Activated T-cell treated with anti-CD3 and anti-CD28 coated beads for 24 hours (primary cell): ENCODE data around the gene NRXN3.

ENCODE experiments used
- DNase-seq: peaks from one replicate; pipeline ENCODE4 v3.0.0-alpha.2; 2020; ENCODE audit warnings: low read depth

The NRXN3 gene

DNA sequence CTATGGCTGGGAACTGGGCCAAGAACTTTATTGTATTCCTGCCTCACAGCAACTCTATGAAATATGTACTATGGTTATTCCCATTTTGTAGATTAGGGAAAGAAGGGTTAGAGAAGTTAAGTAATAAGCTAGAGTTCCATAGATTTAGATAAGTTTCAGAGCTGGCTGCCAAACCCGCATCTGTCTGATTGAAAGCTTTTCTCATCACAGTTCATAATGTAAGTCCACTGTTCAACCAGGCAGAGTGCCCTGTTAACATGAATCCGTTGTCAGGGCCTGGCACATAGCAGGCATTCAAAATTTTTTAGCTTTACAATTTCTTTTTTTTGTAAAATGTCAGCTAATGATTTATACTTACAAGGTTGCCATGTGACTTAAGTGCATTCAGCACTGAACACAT, 467.3 kb downstream of the NRXN3 start:
- DNase-seq = no peak

DNA sequence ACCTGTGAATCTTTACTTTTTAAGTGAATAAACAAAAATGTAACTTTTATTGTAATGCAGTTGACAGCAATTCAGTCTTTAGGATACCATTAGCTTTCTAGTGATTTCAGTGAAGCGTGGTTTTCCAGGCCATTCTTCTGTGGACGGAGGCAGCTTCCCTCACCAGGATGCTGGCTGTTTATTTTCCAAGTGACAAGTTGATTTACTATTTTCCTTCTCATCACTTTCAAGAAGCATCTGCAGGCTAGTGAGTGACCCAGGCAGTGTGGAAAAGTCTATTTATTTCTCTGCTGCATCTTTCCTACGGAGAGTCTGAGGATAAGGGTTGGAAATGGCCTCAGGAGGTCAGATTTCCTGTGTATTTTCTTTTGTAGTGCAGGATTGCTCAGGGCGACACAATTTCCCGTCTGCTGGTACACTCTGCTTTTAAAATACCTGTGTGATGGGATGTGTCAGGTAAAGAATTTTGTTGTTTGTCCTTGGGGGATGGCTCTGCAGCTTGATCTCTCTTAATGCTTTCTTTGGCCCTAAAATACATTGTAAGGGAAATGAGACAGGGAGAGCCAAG, 467.8 kb downstream of the NRXN3 start:
- DNase-seq = no peak

DNA sequence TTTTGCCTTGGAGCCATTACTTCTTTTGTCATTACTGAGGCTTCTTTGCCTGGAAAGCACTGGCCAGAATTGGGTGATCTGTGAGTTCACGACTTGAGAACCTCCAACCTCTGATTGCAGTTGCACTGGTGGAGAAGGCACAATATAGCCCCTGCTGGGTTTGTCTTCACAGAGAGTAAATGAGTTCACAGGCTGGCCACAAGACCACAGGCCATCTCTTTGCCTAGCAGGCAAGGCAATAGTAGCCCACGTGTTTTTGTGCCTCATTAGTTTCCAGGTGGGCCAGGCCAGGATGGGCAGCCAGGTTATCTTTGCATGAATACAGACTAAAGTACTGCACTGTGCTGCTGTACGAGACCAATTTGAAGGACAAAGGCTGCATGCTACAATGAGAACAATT, 468.8 kb downstream of the NRXN3 start:
- DNase-seq = no peak

DNA sequence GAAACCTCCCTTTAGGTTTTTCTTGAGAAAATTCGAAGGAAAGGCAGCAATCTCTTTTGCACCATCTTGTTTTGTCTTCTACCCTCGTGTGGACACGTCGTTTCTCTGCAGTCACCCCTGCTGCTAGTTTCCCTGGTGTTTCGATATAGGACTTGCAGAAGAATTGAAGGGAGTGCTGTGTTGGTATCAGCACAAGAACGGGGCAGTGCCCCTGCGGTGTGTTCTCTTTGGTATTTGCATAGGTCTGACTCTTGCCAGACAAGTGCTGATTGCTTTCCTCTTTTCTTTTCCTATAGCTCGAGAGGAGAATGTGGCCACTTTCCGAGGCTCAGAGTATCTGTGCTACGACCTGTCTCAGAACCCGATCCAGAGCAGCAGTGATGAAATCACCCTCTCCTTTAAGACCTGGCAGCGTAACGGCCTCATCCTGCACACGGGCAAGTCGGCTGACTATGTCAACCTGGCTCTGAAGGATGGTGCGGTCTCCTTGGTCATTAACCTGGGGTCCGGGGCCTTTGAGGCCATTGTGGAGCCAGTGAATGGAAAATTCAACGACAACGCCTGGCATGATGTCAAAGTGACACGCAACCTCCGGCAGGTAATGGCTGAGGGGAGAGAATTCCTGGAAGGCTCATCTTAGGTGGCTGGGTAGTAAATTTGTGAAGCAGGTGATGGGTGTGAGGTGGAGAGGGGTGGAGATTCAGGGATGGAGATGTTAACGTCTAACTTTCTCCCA, 474.8 kb downstream of the NRXN3 start:
- DNase-seq = no peak

DNA sequence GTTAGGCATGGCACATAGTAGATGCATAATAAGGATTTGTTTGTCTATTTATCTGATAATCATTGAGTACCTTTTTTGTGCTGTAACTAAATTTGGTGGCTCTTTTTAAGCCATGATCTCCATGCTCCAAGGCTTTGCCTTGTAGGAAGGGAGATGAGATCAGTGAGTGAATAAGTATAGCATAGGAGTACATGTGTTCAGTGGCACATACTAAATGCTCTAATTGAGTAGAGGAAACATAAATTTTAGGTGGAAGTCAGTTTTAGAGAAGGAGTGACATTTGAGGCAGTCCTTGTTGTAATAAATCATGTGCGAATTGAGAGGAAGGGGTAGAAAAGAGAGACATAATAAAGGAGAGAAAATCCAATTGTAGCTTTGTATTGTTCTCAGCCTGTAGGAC, 482.6 kb downstream of the NRXN3 start:
- no peak for DNase-seq

DNA sequence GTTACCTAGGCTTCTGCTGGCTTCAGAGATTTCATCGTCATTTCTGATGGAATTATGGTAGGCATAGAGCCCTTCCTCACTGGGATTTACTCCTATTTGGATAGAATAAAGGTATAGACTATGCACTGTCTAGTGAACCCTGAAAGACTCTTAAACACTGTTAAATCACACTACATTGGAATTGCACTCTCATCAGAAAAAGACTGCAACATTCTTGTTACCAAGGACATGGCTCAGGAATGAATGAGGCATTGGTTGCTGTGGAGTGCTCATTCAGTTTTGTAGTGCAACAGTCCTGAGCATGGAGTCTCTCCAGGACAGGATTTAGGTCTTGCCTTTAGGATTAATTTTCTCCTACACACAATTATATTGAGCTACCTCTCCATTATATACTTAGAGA, 483.0 kb downstream of the NRXN3 start:
- DNase-seq = no peak

DNA sequence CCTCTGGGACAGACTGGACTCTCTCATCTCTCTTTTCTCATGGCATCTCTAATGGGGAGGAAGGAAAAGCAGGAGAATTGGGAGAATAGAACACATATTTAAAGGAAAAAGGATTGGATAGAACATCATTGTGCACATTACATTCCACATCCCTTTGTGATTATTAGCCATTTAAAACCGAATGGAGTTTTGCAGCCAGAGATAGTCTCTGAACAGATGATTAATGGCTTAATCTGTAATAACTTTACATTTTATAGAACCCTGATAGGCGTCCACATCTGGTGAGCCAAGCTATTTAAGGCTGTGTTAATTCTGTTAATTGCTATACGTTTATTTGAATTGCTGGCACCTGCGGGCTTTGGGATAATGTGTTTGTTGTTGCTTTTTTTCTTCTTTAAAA, 487.3 kb downstream of the NRXN3 start:
- DNase-seq = no peak

DNA sequence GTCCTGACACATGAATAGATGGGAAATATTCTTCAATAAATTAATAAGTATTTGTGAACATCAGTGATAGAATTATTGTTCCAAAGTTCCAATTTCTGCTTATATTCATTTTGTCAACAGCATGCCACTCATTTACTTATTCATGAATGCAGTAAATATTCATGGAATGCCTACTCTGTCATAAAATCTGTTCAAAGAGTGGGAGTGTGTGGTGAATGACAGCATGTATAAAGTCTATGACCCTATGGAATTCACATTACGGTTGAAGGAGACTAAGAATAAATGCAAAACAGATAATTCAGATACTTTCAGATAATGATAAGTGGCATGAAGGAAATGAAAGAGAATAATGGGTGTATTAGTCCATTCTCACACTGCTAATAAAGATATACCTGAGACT, 494.7 kb downstream of the NRXN3 start:
- no peak for DNase-seq

DNA sequence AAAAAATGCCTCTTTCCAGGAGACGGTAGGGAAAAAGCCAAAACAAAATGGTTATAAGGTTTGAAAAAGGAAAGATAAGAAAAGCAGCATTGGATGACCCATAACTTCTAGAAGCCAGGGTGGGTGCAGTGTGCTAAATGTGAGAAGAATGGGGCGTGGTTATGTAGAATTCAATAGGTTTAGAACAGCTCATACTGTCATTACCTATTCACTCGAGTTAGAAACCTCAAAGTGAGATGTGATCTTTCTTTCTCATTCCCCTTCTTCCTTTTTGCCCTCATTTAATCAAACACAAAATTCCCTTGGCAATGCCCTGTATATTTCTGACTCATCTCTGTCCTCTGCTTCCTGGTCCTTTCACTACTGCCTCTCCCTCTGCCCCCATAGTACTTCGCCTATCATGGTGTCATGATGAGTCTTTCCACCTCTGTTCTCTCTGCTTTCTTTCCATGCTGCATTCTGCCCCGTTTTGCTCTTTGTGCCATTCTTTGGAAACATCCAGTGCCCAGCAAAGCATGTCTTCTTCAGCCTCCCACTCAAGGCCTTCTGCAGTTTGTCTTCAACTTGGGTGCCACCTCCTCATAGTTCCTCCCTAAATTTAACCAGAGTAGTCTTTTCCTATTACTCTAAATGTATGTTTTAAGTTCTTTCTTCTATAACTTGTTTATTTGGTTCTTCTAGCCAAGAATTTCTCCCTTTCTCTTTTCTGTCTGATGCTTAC, 496.3 kb downstream of the NRXN3 start:
- DNase-seq = no peak

DNA sequence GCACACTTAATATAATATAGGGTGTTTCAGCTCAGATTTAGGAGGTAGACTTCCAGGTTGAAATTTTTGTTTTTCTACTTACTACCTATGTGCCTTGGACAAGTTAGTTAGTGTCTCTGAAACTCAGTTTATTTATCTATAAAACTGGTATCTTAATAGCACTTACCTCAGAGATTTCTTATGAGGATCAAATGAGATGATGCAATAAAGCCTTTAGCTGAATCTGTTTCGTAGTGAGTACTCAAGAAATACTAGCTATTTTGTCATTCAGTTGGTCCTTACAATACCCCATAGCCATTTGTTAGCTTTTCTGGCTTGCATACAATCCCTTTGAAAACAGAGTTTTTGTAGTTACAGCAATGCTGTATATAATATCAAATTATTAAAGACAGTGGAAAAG, 497.0 kb downstream of the NRXN3 start:
- DNase-seq = no peak

DNA sequence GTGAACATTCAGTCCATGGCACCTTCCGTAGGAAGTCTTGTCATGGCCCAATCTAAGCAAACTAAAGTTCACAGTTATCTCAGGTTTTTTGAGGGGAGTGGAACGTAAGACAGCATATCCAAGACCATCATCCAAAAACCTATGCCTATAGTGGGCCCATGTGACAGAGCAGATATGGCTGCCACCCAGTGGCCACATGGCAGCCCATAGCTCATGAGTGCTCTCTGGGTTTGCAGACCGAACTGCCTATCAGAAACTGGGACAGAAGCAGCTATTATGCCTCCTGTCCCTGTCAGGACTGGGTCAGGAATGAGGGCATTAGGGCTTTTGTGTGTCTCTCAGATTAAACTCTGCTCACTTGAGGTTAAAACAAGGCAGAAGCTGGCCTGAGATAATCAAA, 503.7 kb downstream of the NRXN3 start:
- no peak for DNase-seq

DNA sequence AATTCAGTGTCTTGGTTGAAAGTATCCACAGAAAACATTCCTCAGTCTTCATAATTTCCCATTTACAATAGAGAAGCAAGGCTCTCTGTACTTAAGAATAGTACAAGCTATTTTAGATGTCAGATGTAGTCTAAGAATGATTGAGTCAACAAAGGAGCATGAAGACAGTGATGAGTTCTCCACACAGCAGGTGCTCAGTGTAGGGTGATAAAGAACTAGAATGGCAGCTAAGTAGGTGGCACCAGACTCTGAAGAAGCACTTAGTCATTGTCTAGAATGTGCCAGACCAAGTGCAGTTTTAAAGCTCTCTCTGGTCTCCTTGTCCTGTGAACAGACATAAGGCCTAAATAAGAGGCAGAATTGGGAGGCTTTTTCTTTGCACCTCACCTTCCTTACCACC, 504.6 kb downstream of the NRXN3 start:
- DNase-seq = no peak

DNA sequence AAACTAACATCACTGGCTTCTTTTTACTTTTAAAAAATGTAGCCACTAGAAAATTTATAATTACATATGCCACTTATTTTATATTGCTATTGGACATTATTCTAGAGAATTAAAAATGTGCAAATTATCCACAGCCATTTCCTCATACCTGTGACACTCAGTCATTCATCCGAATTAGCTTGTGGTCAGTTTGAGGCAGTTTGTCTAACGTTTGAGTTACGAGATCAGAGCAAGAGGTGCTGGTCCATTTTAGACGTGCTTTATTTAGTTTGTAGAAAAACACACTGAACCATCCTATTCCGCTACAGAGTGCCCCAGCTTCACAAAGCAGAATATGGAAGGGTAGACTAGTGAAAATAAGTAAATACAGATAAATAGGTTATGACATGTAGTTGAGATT, 513.0 kb downstream of the NRXN3 start:
- no peak for DNase-seq

DNA sequence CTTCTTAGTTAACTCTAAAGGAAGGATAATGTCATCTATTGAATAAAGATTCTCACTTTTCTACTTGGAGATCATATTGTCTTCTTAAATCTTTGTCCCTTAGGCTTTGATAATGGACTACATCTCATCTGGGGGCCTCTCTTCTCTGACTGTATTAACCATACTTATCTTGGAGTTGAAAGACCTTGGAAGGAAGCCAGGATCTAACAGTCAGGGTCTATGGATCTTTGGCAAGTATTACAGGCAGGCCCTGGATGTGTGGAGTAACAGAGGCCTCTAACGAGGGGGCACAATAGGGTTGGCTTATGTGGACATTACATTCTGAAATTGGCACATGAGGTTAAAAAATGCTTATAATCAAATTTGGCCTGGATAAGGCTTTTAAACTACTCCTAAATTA, 513.8 kb downstream of the NRXN3 start:
- DNase-seq = no peak

DNA sequence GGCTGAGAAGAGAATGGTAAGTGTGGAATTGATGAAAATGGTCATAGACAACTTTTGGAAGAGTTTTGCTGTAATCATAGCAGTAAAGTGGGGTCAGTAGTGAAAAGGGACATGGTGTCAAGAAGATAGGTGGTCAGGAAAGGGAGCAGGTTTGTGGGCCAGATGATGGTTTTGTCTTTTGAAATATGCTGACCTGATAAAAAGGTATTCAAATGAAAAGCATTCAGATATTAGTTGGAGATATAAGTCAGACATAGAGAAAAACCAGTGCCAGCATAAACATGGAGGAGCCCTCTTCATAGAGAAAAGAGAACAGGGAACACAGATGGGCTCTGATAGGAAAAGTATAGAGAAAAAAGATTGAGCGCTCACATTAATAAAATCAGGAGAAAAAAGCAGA, 518.3 kb downstream of the NRXN3 start:
- no peak for DNase-seq

DNA sequence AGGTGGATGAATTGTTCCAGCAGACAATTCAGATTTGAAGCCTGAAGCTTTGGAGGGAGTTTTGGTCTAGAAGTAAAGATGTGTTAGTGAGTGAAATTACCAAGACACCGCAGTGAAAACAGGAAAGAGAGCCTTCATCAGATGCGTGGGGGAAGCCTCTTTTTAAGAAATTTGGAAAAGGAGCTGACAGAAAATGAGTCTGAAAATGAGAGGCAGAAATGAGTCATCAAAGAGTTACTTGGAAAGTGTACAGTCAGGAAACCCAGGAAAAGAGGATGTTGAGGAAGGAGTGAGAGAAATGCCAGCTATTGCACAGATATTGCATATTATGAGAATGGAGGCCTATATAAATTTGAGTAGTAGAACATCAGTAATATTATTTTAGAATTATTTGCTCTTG, 520.7 kb downstream of the NRXN3 start:
- no peak for DNase-seq

DNA sequence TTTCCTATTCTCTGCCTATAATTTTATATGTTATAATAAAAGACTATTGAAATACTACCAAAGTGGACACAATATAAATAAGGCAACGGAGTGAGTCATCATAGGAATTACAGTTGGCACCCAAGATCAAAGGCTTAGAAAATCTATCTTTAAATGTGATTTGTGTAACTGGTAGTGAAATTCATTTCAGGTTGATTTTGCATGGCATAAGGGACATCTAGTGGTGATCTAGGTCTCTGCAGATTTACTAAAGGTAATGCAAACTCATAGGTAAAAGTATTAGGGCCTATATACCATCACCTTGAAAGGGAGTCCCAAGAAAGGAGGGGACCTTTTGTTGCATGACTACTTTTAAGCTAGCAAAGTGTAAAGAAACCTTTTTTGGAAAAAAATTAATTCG, 527.2 kb downstream of the NRXN3 start:
- DNase-seq = no peak

DNA sequence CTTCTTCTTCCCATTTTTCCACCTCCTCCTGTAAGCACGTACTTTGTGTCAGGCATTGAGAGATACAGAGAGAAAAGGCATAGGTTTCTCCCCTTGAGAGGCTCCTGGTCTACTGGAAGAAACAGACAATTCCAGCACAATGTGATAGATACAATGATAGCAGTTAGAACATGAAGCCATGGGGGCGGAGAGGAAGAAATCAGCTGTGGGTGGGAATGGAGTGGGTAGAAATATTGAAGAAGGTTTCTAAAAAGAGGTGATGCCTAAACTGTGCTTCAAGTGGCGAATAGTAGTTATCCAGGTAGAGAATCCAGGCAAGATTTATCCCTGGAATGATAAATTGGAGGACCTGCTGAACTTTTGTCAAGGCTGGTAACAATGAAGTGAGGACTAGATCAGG, 528.8 kb downstream of the NRXN3 start:
- no peak for DNase-seq

DNA sequence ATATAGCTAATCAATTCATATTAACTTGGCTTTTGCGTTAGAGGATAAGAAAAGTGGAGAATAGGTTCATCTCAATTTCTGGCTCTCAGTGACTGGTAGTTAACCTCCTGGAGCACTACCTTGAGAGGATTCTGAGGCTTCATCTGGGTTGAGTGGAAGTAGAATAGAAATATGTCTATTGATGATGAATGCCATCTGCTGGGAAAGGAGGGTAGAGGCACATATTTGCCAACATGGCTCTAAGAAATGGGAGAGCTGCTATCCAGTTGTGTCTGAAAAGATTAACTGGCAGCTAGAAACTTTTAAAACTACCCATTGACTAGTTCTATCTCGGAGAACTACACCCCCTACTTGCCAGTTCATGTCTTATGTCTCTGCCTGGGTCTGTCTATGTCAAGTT, 530.1 kb downstream of the NRXN3 start:
- no peak for DNase-seq

DNA sequence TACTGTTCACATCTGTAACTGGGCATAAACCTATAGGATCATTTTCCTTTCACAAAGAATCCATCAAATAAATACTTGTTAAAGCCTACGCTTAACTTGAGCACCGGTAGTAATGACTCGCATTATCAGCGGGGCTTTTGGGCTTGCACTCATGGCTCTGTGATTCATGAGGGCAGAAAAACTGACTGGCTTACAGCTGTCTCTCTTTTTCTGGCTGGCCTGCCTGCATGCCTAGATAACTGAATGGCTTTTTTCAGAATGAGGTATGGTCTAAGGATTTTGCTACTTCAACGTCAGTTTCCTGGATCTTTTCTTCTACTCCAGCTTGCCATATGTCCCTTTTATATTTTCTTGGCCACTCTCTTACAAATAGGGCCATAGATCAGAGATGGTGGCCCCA, 531.1 kb downstream of the NRXN3 start:
- DNase-seq = no peak

DNA sequence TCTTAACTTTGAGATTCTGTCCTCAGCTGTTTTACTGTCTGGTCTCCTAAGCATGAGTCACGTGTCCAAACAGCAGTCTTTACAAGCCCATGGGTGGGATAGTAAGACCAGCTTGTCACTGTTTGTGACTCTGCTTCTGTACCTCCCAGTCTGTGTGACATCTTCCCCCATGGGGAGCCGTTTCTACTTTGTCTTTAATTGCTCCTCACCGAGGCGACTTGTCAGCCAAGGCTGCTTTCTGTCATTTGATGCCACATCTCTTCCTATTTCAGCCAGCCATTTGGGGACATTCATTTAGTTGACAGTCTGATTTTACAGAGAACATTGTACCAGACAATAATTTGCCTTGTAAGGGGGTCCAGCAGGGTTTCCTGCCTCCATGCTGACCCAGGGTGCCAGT, 534.8 kb downstream of the NRXN3 start:
- DNase-seq = no peak

DNA sequence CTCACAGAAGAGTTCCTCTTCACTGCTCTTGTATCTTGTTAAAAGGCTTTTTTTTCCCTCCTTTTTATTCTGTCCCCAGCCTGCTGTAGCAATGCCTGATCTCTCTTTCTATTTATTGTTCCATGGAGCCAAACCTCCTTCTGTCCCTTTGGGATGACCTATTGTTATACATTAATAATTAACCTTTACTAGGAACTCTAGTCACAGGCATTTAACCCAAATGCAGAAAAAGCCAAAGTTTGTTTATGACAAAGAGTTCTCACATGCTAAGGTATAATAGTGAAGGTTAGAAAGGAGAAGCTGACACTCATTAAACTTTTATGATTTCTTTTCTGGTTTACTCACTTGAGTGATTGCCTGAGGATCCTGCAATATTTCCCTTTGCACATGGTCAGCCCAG, 535.8 kb downstream of the NRXN3 start:
- no peak for DNase-seq

DNA sequence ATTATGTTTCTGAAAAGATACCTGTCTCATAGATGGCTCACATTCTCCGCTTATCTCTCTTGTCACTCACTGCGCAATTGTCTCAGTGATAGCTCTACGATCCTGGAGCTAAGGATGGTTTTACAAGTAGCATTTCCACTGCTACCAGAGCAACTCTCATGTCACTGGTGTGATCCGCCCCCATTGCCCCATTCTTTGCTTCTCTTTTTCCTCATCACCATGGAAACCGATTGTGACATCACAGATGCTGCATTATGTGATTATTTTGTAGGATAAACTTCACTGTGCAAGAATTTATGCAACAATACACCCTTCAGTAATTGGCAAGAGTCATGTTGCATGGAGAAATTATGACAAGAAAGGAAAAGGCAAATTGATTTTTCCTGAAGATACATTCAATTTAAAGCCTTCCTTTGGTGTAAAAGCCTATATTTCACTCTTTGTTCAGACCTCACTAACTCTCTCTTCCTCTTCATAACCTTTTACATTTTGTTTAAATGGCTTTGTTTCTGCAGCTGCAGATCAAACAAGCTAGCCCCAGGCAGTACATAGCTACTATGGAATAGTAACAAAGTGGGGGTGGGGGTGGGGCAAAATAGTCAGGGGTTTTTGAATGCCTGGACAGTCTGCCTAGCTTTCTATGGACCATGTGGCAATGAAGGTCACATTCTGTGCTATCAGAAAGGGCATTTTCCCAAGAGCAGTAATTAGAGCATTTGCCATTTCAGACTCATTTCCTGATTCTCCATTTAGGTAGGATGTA, 539.8 kb downstream of the NRXN3 start:
- no peak for DNase-seq
